GM10847 (cell line): ENCODE data around the gene CLDN16.

Experiments
- POLR2A ChIP-seq: IDR thresholded peaks from 2 replicates; pipeline ENCODE4 v1.6.1; 2011; ENCODE audit not compliant: insufficient read length; ENCODE audit errors: extremely low read depth

The CLDN16 gene

GRCh38 chr3:190414297-190414696 lies 26.3 kb downstream of the CLDN16 start:
- no peak for TF ChIP-seq POLR2A

GRCh38 chr3:190424108-190424477 lies 36.1 kb downstream of the CLDN16 start:
- no peak for TF ChIP-seq POLR2A

GRCh38 chr3:190424478-190425439 lies 36.8 kb downstream of the CLDN16 start:
- no peak for TF ChIP-seq POLR2A

- no peak for TF ChIP-seq POLR2A
Measured at GRCh38 chr3:190425833-190426232, 37.9 kb downstream of the CLDN16 start.

GRCh38 chr3:190426806-190427507 lies 39.0 kb downstream of the CLDN16 start:
- no peak for TF ChIP-seq POLR2A

DNA sequence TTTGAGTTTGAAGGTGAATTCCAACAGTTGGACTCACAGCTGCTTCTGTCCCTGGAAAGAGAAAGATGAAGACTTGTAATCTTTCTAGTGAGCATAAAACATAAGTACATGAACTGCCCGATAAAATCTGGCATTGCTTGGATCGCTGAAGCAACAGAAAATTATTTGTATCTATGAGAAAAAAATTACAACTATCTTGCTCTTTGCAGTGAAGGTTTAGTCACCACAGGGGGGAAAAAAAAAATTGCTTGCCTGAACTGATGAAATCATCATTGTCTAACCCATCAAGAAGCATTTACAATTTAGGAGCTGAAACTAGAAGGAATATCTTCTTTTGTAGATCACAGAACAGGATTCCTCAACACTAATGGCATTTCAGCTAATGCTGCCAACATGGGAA lies 41.7 kb downstream of the CLDN16 start:
- no peak for TF ChIP-seq POLR2A

GRCh38 chr3:190430906-190431305 lies 42.9 kb downstream of the CLDN16 start:
- TF ChIP-seq POLR2A, result no peak

GRCh38 chr3:190432216-190432615 lies 44.3 kb downstream of the CLDN16 start:
- no peak for TF ChIP-seq POLR2A

DNA sequence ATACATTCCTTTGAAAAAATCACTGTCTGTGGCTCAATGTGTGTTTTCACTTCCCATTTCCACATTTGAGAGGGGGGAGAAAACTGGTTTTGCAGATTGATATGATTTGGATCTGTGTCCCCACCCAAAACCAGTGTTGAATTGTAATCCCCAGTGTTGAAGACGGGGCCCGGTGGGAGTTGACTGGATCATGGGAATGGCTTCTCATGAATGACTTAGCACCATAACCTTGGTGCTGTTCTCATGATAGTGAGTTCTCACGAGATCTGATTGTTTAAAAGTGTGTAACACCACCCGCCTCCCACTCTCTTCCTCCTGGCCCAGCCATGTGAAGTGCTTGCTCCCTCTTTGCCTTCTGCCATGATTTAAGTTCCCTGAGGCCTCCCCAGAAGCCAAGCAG lies 45.7 kb downstream of the CLDN16 start:
- TF ChIP-seq POLR2A, result no peak

- TF ChIP-seq POLR2A, result no peak
Measured at GRCh38 chr3:190435618-190436017, 47.7 kb downstream of the CLDN16 start.

- no peak for TF ChIP-seq POLR2A
Measured at GRCh38 chr3:190436331-190436730, 48.4 kb downstream of the CLDN16 start.

DNA sequence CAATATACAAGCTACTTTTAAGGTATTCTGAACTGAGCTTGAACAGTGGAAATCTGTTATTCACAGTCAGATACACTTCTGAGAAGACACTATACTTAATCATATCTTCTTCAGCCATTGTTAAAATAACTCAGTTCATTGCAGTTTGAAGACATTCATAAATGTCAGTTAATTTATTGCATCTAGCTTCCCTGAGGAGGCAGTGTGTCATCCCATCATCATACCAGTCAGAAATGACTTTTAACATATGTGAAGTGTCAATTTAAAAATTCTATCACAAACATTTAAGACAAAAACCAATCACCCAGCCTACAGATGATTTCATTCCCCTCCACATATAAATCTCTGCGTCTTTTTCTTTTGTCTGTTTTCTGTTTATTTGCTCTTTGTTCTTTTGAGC lies 54.3 kb downstream of the CLDN16 start:
- TF ChIP-seq POLR2A, result no peak

GRCh38 chr3:190443257-190443656 lies 55.3 kb downstream of the CLDN16 start:
- TF ChIP-seq POLR2A, result no peak

- TF ChIP-seq POLR2A, result no peak
Measured at GRCh38 chr3:190444006-190444405, 56.0 kb downstream of the CLDN16 start.

DNA sequence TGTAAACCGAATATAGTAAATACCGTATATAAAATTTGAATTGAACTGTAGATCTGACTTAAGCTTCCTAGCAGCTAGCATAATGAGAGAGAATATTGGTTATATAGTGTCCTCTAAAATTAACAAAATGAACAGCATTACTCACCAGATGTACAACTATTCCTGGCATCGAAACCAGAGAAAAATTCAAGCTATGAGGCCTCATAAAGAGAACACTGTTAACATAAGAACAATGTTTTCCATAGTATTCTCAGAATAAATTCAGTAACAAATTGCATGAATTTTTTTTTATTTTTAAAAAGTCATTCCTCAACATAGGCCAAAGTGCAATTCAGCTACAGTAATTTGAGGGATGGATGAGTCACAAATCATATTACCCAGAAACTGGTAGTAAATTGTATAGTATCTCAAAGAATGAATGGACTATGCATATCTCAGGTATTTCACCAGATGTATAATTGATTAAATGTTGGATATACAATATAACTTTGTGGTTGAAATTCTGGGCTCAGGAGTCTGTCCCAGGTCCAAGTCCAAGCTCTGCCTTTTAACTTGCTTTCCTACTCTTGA lies 56.7 kb downstream of the CLDN16 start:
- no peak for TF ChIP-seq POLR2A
